CD4-positive, CD25-positive, alpha-beta regulatory T cell (primary cell): ENCODE results near the gene ZNF76. TPM values are rescaled to one million over a fixed set of nuclear protein-coding genes. Genes with fewer than 3 reads are reported as not detected.

Experiments
- ATAC-seq, 2 donors: fragments of 150-1000 bp; cut with Tn5 transposase; one replicate each; pipeline ENCODE4 v1.10.0; 2021; ENCODE audit warnings: low read depth in 2 of 2, moderate number of reproducible peaks in 2 of 2, moderate library complexity in 1 of 2
- DNase-seq, 3 donors: peaks; one replicate each; pipeline versions ENCODE4 v3.0.0 to v3.0.0-alpha.2; 2012 to 2022; ENCODE audit warnings: mixed read lengths in 1 of 3
- H3K27ac ChIP-seq: one replicate; pipeline ENCODE4 v1.7.0; 2013; ENCODE audit warnings: mild to moderate bottlenecking, low read length; ENCODE audit not compliant: insufficient read depth, poor library complexity, severe bottlenecking
- H3K27me3 ChIP-seq: one replicate; pipeline ENCODE4 v1.7.0; 2013; ENCODE audit warnings: low read length; ENCODE audit not compliant: control insufficient read depth, insufficient read depth
- H3K36me3 ChIP-seq: one replicate; pipeline ENCODE4 v1.7.0; 2013; ENCODE audit warnings: mild to moderate bottlenecking, low read length, moderate library complexity; ENCODE audit not compliant: control insufficient read depth, insufficient read depth
- H3K4me1 ChIP-seq: 2 replicates; pipeline ENCODE4 v1.7.0; 2013; ENCODE audit warnings: mild to moderate bottlenecking, low read length; ENCODE audit not compliant: insufficient read depth, control insufficient read depth, poor library complexity, severe bottlenecking
- H3K4me3 ChIP-seq: one replicate; pipeline ENCODE4 v1.7.0; 2013; ENCODE audit warnings: low read depth, mild to moderate bottlenecking, low read length, moderate library complexity
- H3K9me3 ChIP-seq, 2 experiments: 1 replicate in 1 of 2; 2 replicates in 1 of 2; pipeline ENCODE4 v1.7.0; 2013; ENCODE audit warnings: low read length in 2 of 2, mild to moderate bottlenecking in 1 of 2, moderate library complexity in 1 of 2; ENCODE audit not compliant: control insufficient read depth in 2 of 2
- H3K27ac Mint-ChIP-seq, 3 donors: one replicate each; pipeline ENCODE4 v1.8.0; 2020 to 2022; ENCODE audit warnings: mild to moderate bottlenecking in 3 of 3, mixed read lengths in 3 of 3, moderate library complexity in 2 of 3
- H3K27me3 Mint-ChIP-seq: one replicate; pipeline ENCODE4 v1.8.0; 2022; ENCODE audit warnings: mild to moderate bottlenecking, mixed read lengths
- H3K36me3 Mint-ChIP-seq: one replicate; pipeline ENCODE4 v1.8.0; 2020; ENCODE audit warnings: mixed read lengths
- H3K4me1 Mint-ChIP-seq, 4 donors: one replicate each; pipeline ENCODE4 v1.8.0; 2020 to 2022; ENCODE audit warnings: mixed read lengths in 4 of 4, mild to moderate bottlenecking in 1 of 4
- H3K4me3 Mint-ChIP-seq, 4 donors: one replicate each; pipeline ENCODE4 v1.8.0; 2020 to 2022; ENCODE audit warnings: mild to moderate bottlenecking in 4 of 4, mixed read lengths in 4 of 4, moderate library complexity in 3 of 4
- H3K9me3 Mint-ChIP-seq, 7 donors: one replicate each; pipeline ENCODE4 v1.8.0; 2020 to 2022; ENCODE audit warnings: mixed read lengths in 7 of 7, mild to moderate bottlenecking in 3 of 7, moderate library complexity in 2 of 7
- polyA plus RNA-seq, 4 donors: library from polyadenylated mRNA; unstranded; fragments of 300-500 nt; fragmentation: Illumina TruSeq; gene quantifications; one replicate each; pipeline ENCODE4 v1.2.3, GENCODE V29; 2021
- total RNA-seq: library from RNA; stranded (reverse); gene quantifications from one replicate; pipeline ENCODE4 v1.2.3, GENCODE V29; 2022

ZNF76 gene
- total and polyA plus RNA-seq, 5 donors from 2014 or later, result 18.7 to 66.6 (median 22.1) TPM

- no peaks in the 10 kb centered on the region for H3K36me3 Mint-ChIP-seq
These were observed 534 bp downstream of the ZNF76 start for GRCh38 chr6:35259948-35260590.

DNA sequence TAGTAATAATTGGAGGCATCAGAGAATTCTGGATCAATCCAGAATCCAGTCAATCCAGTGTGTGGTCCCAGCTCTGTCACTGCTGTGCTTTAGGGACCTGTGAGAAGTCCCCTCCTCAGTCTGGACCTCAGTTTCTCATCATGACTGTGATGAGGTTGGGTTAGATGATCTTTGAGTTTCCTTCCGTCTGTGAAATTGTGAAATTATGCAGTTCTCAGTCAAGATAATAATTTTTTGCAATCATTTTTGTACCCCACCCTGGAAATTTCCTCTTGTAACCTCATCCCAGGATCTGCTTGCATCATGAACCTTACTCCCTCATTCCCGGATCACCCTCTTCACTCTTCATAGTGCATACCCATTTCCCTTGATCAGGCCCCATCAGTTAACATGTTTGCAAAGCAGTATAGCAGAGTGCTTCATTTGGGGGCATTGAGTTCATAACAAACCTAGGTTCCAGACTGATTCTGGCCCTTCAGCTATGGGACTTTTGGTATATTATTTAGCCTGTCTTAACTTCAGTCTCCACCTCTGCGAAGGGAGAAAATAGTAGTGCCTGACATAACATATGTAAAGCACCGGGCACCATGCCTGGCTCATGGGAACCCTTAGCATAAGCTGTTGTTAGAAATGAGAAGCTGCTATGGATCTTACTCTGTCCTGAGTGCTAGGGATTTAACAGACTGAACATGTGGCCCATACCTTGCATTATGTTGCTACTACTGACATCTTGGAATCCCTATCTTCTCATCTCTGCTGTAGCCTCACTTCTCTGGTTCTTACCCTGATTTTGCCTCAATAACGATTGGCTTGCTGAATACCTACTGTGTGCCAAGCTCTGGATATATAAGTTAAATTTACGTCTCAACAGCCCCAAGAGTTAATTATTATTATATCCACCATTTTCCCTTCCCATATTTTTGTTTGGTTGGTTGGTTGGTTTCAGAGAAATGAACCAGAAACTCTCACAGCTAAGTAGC is 1.3 kb downstream of the ZNF76 start:
- peak overlapping the region; percentile 97 for H3K27ac ChIP-seq
- ATAC-seq, result no peak
- H3K4me3 Mint-ChIP-seq, result peak overlapping the region; percentile 93 to 95 (median 93)
- no peak for DNase-seq
- H3K4me1 ChIP-seq, result peaks cover 32% of the 10 kb centered on the region
- no peaks in the 10 kb centered on the region for H3K9me3 Mint-ChIP-seq
- no peaks in the 10 kb centered on the region for H3K36me3 ChIP-seq
- H3K36me3 Mint-ChIP-seq, result no peaks in the 10 kb centered on the region
- H3K27me3 ChIP-seq, result no peaks in the 10 kb centered on the region
- H3K4me1 Mint-ChIP-seq, result peaks cover 28 to 70% (median 50%) of the 10 kb centered on the region in 4 donors
- peak overlapping the region; percentile 99 to 100 (median 99) for H3K27ac Mint-ChIP-seq
- H3K4me3 ChIP-seq, result peak overlapping the region; percentile 76
- H3K27me3 Mint-ChIP-seq, result no peaks in the 10 kb centered on the region
- no peaks in the 10 kb centered on the region for H3K9me3 ChIP-seq

More at GRCh38 chr6:35259948-35260590, 534 bp downstream of the ZNF76 start:
- peak overlapping the region; percentile 97 for H3K27ac ChIP-seq
- peak; percentile 72 to 83 (median 77) for DNase-seq
- peak; percentile 30 to 43 for ATAC-seq
- peak overlapping the region; percentile 76 for H3K4me3 ChIP-seq
- no peaks in the 10 kb centered on the region for H3K9me3 ChIP-seq
- peak overlapping the region; percentile 99 to 100 (median 99) for H3K27ac Mint-ChIP-seq
- H3K36me3 ChIP-seq, result no peaks in the 10 kb centered on the region
- peaks cover 23 to 64% (median 47%) of the 10 kb centered on the region in 4 donors for H3K4me1 Mint-ChIP-seq
- no peaks in the 10 kb centered on the region for H3K9me3 Mint-ChIP-seq
- no peaks in the 10 kb centered on the region for H3K27me3 Mint-ChIP-seq
- no peaks in the 10 kb centered on the region for H3K27me3 ChIP-seq
- peak overlapping the region; percentile 93 to 95 (median 93) for H3K4me3 Mint-ChIP-seq
- peaks cover 32% of the 10 kb centered on the region for H3K4me1 ChIP-seq

DNA sequence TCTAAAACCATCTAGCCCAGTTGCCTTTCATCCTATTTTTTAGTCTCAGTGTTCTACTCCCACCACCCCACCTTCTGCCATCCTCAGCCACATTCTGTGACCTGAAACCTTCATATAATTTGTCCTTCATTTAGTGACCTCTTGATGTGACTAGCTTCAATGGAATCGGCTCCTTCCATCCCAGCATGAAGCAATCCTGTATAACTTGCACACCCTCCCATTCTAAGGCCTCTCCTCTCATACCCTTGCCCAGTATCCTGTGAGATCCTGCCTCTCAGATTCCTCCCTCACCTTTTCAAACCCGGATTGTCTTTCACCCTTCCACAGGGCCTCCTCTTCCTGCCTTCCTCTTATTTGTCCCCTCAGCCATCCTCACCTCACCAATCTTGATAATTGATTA is 3.1 kb downstream of the ZNF76 start:
- ATAC-seq (no peak), DNase-seq (no peak)
- Mint-ChIP-seq H3K27me3 (no peaks in the 10 kb centered on the region), H3K4me1 (peaks cover 31 to 70% (median 52%) of the 10 kb centered on the region in 4 donors), H3K36me3 (peaks cover 2% of the 10 kb centered on the region), H3K9me3 (no peaks in the 10 kb centered on the region), H3K27ac (peak overlapping the region; percentile 8 to 82 (median 27)), H3K4me3 (peak overlapping the region in 3 of 4 donors; percentile 0 to 71 (median 27))
- H3K4me1 ChIP-seq, result peaks cover 32% of the 10 kb centered on the region
- H3K27ac ChIP-seq, result peak overlapping the region; percentile 97
- no peaks in the 10 kb centered on the region for H3K9me3 ChIP-seq
- H3K27me3 ChIP-seq, result no peaks in the 10 kb centered on the region
- H3K4me3 ChIP-seq, result no peak overlapping the region
- H3K36me3 ChIP-seq, result no peaks in the 10 kb centered on the region

DNA sequence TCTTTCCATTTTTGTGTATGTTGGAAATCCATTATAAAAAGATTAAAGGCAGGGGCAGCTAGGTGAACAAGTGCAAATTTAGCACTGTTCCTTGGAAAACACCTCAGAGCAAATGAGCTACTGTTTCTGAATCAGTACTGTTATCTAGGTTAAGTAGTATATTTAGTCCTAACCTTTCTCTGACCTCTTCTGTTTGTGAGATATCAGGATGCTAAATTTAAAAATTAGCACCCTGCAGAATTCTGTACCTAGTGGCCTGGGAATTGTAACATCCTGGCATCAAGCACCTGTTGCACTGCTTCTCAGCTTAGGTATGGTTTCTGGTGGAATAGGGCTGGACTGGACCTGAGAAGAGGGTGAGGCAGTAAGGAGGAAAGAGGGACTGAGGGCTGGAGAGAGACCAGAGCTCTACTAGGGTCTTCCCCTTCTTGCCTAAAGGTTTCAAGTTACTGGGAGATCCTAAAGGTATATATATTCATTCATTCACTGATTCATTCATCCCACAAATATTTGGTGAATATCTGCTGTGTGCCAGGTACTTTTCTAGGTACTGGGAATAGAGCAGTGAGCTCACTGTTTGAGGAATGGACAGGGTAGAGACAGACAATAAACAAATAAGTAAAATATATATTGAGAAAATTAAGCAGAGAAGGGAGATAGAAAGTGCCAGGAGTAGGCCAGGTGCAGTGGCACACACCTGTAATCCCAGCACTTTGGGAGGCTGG is 5.2 kb downstream of the ZNF76 start:
- H3K9me3 Mint-ChIP-seq, result no peaks in the 10 kb centered on the region
- no peaks in the 10 kb centered on the region for H3K27me3 ChIP-seq
- no peak overlapping the region for H3K4me3 ChIP-seq
- H3K36me3 ChIP-seq, result no peaks in the 10 kb centered on the region
- DNase-seq (no peak), ATAC-seq (no peak)
- peak overlapping the region in 1 of 4 donors; percentile 80 for H3K4me3 Mint-ChIP-seq
- H3K4me1 ChIP-seq, result peaks cover 18% of the 10 kb centered on the region
- peaks cover 10% of the 10 kb centered on the region for H3K36me3 Mint-ChIP-seq
- H3K4me1 Mint-ChIP-seq, result peaks cover 38 to 67% (median 55%) of the 10 kb centered on the region in 4 donors
- no peaks in the 10 kb centered on the region for H3K27me3 Mint-ChIP-seq
- H3K27ac ChIP-seq, result no peak overlapping the region
- no peaks in the 10 kb centered on the region for H3K9me3 ChIP-seq
- H3K27ac Mint-ChIP-seq, result peak overlapping the region; percentile 52 to 79 (median 72)

DNA sequence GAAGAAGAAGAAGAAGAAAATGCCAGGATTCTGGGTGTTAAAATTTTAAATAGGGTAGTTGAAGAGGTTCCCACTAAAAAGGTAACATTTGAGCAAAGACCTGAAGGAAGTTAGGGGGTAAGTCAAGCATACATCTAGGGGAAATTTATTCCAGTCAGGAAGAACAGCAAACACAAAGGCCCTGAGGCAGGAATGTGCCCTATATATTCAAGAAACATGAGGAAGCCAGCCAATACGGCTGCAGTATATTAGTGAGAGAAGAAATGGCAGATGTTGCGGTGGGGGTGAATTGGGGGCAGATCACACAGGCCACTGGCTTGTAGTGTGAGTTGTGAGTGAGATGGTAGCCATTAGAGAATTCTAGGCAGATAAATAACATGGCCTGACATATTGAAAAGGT is 6.0 kb downstream of the ZNF76 start:
- Mint-ChIP-seq H3K36me3 (peaks cover 15% of the 10 kb centered on the region), H3K4me1 (peaks cover 38 to 66% (median 51%) of the 10 kb centered on the region in 4 donors), H3K4me3 (no peak overlapping the region), H3K9me3 (no peaks in the 10 kb centered on the region), H3K27ac (peak overlapping the region in 1 of 3 donors; percentile 8), H3K27me3 (no peaks in the 10 kb centered on the region)
- Histone ChIP-seq H3K9me3 (no peaks in the 10 kb centered on the region), H3K27me3 (no peaks in the 10 kb centered on the region), H3K27ac (no peak overlapping the region), H3K4me1 (peaks cover 10% of the 10 kb centered on the region), H3K4me3 (no peak overlapping the region), H3K36me3 (no peaks in the 10 kb centered on the region)
- no peak for ATAC-seq
- DNase-seq, result no peak

GRCh38 chr6:35267446-35267845 is 7.9 kb downstream of the ZNF76 start:
- no peak overlapping the region for H3K27ac ChIP-seq
- H3K36me3 ChIP-seq, result no peaks in the 10 kb centered on the region
- no peak overlapping the region for H3K4me3 ChIP-seq
- no peaks in the 10 kb centered on the region for H3K9me3 Mint-ChIP-seq
- H3K9me3 ChIP-seq, result no peaks in the 10 kb centered on the region
- peak overlapping the region in 2 of 3 donors; percentile 38 to 67 for H3K27ac Mint-ChIP-seq
- no peak overlapping the region for H3K4me3 Mint-ChIP-seq
- H3K4me1 ChIP-seq, result no peaks in the 10 kb centered on the region
- ATAC-seq (no peak), DNase-seq (no peak)
- H3K36me3 Mint-ChIP-seq, result peaks cover 20% of the 10 kb centered on the region
- H3K27me3 Mint-ChIP-seq, result no peaks in the 10 kb centered on the region
- no peaks in the 10 kb centered on the region for H3K27me3 ChIP-seq
- H3K4me1 Mint-ChIP-seq, result peaks cover 30 to 53% (median 38%) of the 10 kb centered on the region in 4 donors

GRCh38 chr6:35267897-35268296 is 8.4 kb downstream of the ZNF76 start:
- Histone ChIP-seq H3K27me3 (no peaks in the 10 kb centered on the region), H3K4me1 (no peaks in the 10 kb centered on the region), H3K27ac (no peak overlapping the region), H3K36me3 (no peaks in the 10 kb centered on the region), H3K4me3 (no peak overlapping the region), H3K9me3 (no peaks in the 10 kb centered on the region)
- peak overlapping the region in 2 of 3 donors; percentile 20 to 38 for H3K27ac Mint-ChIP-seq
- H3K36me3 Mint-ChIP-seq, result peaks cover 20% of the 10 kb centered on the region
- H3K9me3 Mint-ChIP-seq, result no peaks in the 10 kb centered on the region
- no peak for DNase-seq
- no peak overlapping the region for H3K4me3 Mint-ChIP-seq
- no peaks in the 10 kb centered on the region for H3K27me3 Mint-ChIP-seq
- H3K4me1 Mint-ChIP-seq, result peaks cover 25 to 52% (median 36%) of the 10 kb centered on the region in 4 donors
- no peak for ATAC-seq
